Endodermal cell (in vitro differentiated cells): Measurements from ENCODE around the gene PSMD14. TPM values are rescaled to one million over a fixed set of nuclear protein-coding genes. Genes with fewer than 3 reads are reported as not detected.

Experiments
- DNase-seq: peaks from one replicate; pipeline ENCODE4 v3.0.0-alpha.2; 2017
- H3K27ac ChIP-seq: 2 replicates; pipeline ENCODE4 v1.5.1; 2013; ENCODE audit warnings: mild to moderate bottlenecking, low read depth, low read length, moderate library complexity
- H3K27me3 ChIP-seq: 2 replicates; pipeline ENCODE4 v1.6.1; 2013; ENCODE audit warnings: mild to moderate bottlenecking, low read length, moderate library complexity; ENCODE audit not compliant: insufficient read depth, control insufficient read depth, poor library complexity, severe bottlenecking
- H3K36me3 ChIP-seq: 2 replicates; pipeline ENCODE4 v1.7.0; 2013; ENCODE audit warnings: mild to moderate bottlenecking, low read length, moderate library complexity; ENCODE audit not compliant: control insufficient read depth, insufficient read depth
- H3K4me1 ChIP-seq: one replicate; pipeline ENCODE4 v1.7.0; 2013; ENCODE audit warnings: low read length; ENCODE audit not compliant: control insufficient read depth, insufficient read depth
- H3K4me3 ChIP-seq: 2 replicates; pipeline ENCODE4 v1.5.1; 2013; ENCODE audit warnings: mild to moderate bottlenecking, low read length, moderate library complexity
- H3K9ac ChIP-seq: 2 replicates; pipeline ENCODE4 v1.6.1; 2013; ENCODE audit warnings: mild to moderate bottlenecking, low read length, moderate library complexity; ENCODE audit not compliant: poor library complexity, severe bottlenecking; ENCODE audit errors: extremely low read depth
- H3K9me3 ChIP-seq: 2 replicates; pipeline ENCODE4 v1.6.1; 2013; ENCODE audit warnings: mild to moderate bottlenecking, low read length, moderate library complexity; ENCODE audit not compliant: control insufficient read depth
- H3K27ac Mint-ChIP-seq: 2 replicates; pipeline ENCODE4 v1.8.0; 2020; ENCODE audit warnings: mixed read lengths
- H3K27me3 Mint-ChIP-seq: 2 replicates; pipeline ENCODE4 v1.8.0; 2021; ENCODE audit warnings: mild to moderate bottlenecking, mixed read lengths; ENCODE audit not compliant: insufficient read depth
- H3K36me3 Mint-ChIP-seq: 2 replicates; pipeline ENCODE4 v1.8.0; 2020; ENCODE audit warnings: low read depth, mixed read lengths
- H3K4me1 Mint-ChIP-seq: 2 replicates; pipeline ENCODE4 v1.8.0; 2020; ENCODE audit warnings: mixed read lengths
- H3K4me3 Mint-ChIP-seq: 2 replicates; pipeline ENCODE4 v1.8.0; 2020; ENCODE audit warnings: mild to moderate bottlenecking, moderate library complexity, mixed read lengths
- H3K9me3 Mint-ChIP-seq: 2 replicates; pipeline ENCODE4 v1.8.0; 2020; ENCODE audit warnings: mild to moderate bottlenecking, mixed read lengths
- WGBS, 2 experiments: methylation state at CpG; one replicate each; pipeline versions ENCODE4 v1.1.5 to v1.1.7; 2013; ENCODE audit warnings: missing lambda C conversion rate in 2 of 2, mixed read lengths in 1 of 2; ENCODE audit not compliant: insufficient coverage in 1 of 2, insufficient read length in 1 of 2; 5-methylcytosine and 5-hydroxymethylcytosine counted together
- total RNA-seq, 2 donors: library from RNA; stranded (reverse); fragmentation: NEBNext Ultra II Directional in 1 of 2; extraction: Animal tissue kit (Norgen Biotek cat#: 25700) in 1 of 2; gene quantifications; 2 replicates in 1 of 2; 3 replicates in 1 of 2; pipeline ENCODE4 v1.2.1, GENCODE V29; 2021
- TF ChIP-seq, protein P1 (sequence below): fragments of 200-600 bp; sonication (generic); conservative IDR thresholded peaks from 2 replicates; pipeline ENCODE4 v1.5.0; 2021; ENCODE audit warnings: antibody characterized with exemption, mild to moderate bottlenecking

The PSMD14 gene
- total RNA-seq, 2 donors from 2014 or later = 78.3 to 86.2 TPM

- Histone ChIP-seq H3K4me1 (no peaks in the 10 kb centered on the region), H3K27me3 (no peaks in the 10 kb centered on the region), H3K9me3 (peaks cover 54% of the 10 kb centered on the region), H3K36me3 (peaks cover 44% of the 10 kb centered on the region), H3K9ac (no peak overlapping the region), H3K4me3 (peak overlapping the region; percentile 50), H3K27ac (no peak overlapping the region)
- no peaks in the 10 kb centered on the region for H3K27me3 Mint-ChIP-seq
- no peak overlapping the region for H3K4me3 Mint-ChIP-seq
- DNase-seq = no peak
- peaks cover 38% of the 10 kb centered on the region for H3K9me3 Mint-ChIP-seq
- TF ChIP-seq, protein P1, sequence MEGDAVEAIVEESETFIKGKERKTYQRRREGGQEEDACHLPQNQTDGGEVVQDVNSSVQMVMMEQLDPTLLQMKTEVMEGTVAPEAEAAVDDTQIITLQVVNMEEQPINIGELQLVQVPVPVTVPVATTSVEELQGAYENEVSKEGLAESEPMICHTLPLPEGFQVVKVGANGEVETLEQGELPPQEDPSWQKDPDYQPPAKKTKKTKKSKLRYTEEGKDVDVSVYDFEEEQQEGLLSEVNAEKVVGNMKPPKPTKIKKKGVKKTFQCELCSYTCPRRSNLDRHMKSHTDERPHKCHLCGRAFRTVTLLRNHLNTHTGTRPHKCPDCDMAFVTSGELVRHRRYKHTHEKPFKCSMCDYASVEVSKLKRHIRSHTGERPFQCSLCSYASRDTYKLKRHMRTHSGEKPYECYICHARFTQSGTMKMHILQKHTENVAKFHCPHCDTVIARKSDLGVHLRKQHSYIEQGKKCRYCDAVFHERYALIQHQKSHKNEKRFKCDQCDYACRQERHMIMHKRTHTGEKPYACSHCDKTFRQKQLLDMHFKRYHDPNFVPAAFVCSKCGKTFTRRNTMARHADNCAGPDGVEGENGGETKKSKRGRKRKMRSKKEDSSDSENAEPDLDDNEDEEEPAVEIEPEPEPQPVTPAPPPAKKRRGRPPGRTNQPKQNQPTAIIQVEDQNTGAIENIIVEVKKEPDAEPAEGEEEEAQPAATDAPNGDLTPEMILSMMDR = no peak
- WGBS, 2 experiments = 83 to 97% methylated on average over 1 to 2 of the region's 2 CpGs
- H3K36me3 Mint-ChIP-seq = peaks cover 48% of the 10 kb centered on the region
- peaks cover 15% of the 10 kb centered on the region for H3K4me1 Mint-ChIP-seq
- no peak overlapping the region for H3K27ac Mint-ChIP-seq
These were observed 54.4 kb downstream of the PSMD14 start for GRCh38 chr2:161362568-161363166.

GRCh38 chr2:161367675-161368074 is 59.5 kb downstream of the PSMD14 start:
- Mint-ChIP-seq H3K4me1 (peaks cover 45% of the 10 kb centered on the region), H3K4me3 (no peak overlapping the region), H3K27ac (peak overlapping the region; percentile 24)

DNA sequence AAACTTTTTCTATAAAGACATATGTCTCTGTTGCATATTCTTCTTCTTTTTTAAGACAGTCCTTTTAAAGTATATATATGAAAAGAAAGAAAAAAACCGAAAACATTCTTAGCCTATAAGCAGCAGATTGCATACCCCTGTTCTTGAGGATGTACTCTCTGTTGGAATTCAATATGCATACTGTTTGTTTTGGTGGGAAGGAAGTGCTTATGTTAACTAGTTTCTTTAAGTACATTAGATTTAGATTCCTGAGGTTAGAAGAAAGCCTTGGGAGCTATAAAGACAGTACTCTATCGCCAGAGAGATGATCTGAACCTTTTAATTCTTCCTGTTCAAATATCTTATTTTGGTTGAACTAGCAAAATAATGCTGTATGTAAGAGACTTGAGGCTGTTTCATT is 61.1 kb downstream of the PSMD14 start:
- peaks cover 7% of the 10 kb centered on the region for H3K36me3 Mint-ChIP-seq
- 22 to 50% methylated on average over 1 to 2 of the region's 2 CpGs for WGBS, 2 experiments
- Histone ChIP-seq H3K4me1 (peaks cover 13% of the 10 kb centered on the region), H3K27ac (no peak overlapping the region), H3K27me3 (no peaks in the 10 kb centered on the region), H3K9ac (no peak overlapping the region), H3K4me3 (no peak overlapping the region), H3K9me3 (no peaks in the 10 kb centered on the region), H3K36me3 (peaks cover 33% of the 10 kb centered on the region)
- H3K27ac Mint-ChIP-seq = peak overlapping the region; percentile 32
- no peaks in the 10 kb centered on the region for H3K27me3 Mint-ChIP-seq
- peaks cover 50% of the 10 kb centered on the region for H3K4me1 Mint-ChIP-seq
- TF ChIP-seq, protein P1 = no peak
- no peaks in the 10 kb centered on the region for H3K9me3 Mint-ChIP-seq
- H3K4me3 Mint-ChIP-seq = peak overlapping the region; percentile 1
- DNase-seq = no peak

More at GRCh38 chr2:161367675-161368074, 59.5 kb downstream of the PSMD14 start:
- Mint-ChIP-seq H3K36me3 (peaks cover 21% of the 10 kb centered on the region), H3K27me3 (no peaks in the 10 kb centered on the region), H3K9me3 (peaks cover 9% of the 10 kb centered on the region)
- Histone ChIP-seq H3K9me3 (peaks cover 14% of the 10 kb centered on the region), H3K4me3 (no peak overlapping the region), H3K9ac (no peak overlapping the region), H3K27ac (no peak overlapping the region), H3K27me3 (no peaks in the 10 kb centered on the region), H3K36me3 (peaks cover 43% of the 10 kb centered on the region), H3K4me1 (peaks cover 13% of the 10 kb centered on the region)
- DNase-seq = no peak
- TF ChIP-seq, protein P1 = no peak
- WGBS, 2 experiments = 92 to 100% methylated on average over 1 to 3 of the region's 3 CpGs
